Activated T-helper 17 cell treated with anti-CD3 and anti-CD28 coated beads, Interleukin-2, amount 50 U/mL, for 72 hours (primary cell): ENCODE data around the gene FNDC1. TPM values are rescaled to one million over a fixed set of nuclear protein-coding genes. Genes with fewer than 3 reads are reported as not detected.
A peak's percentile ranks its signal among the peaks of the same experiment; 100 is the strongest.

Experiments used
- ATAC-seq: fragments of 150-1000 bp; cut with Tn5 transposase; replicated peaks from 2 replicates; pipeline ENCODE4 v1.10.0; 2021; ENCODE audit warnings: mild to moderate bottlenecking, moderate library complexity
- H3K27ac Mint-ChIP-seq: one replicate; pipeline ENCODE4 v1.8.0; 2022; ENCODE audit warnings: mixed read lengths
- H3K27me3 Mint-ChIP-seq: one replicate; pipeline ENCODE4 v1.8.0; 2022; ENCODE audit warnings: mixed read lengths
- H3K36me3 Mint-ChIP-seq: one replicate; pipeline ENCODE4 v1.8.0; 2022; ENCODE audit warnings: low read depth, mild to moderate bottlenecking, mixed read lengths
- H3K4me1 Mint-ChIP-seq: one replicate; pipeline ENCODE4 v1.8.0; 2022; ENCODE audit warnings: mixed read lengths
- H3K4me3 Mint-ChIP-seq: one replicate; pipeline ENCODE4 v1.8.0; 2022; ENCODE audit warnings: mild to moderate bottlenecking, mixed read lengths
- H3K9me3 Mint-ChIP-seq: one replicate; pipeline ENCODE4 v1.8.0; 2022; ENCODE audit warnings: mixed read lengths
- total RNA-seq, 2 donors: library from RNA; stranded (reverse); gene quantifications; one replicate each; pipeline ENCODE4 v1.2.3, GENCODE V29; 2022

The FNDC1 gene
- total RNA-seq, 2 donors from 2014 or later = not detected

DNA sequence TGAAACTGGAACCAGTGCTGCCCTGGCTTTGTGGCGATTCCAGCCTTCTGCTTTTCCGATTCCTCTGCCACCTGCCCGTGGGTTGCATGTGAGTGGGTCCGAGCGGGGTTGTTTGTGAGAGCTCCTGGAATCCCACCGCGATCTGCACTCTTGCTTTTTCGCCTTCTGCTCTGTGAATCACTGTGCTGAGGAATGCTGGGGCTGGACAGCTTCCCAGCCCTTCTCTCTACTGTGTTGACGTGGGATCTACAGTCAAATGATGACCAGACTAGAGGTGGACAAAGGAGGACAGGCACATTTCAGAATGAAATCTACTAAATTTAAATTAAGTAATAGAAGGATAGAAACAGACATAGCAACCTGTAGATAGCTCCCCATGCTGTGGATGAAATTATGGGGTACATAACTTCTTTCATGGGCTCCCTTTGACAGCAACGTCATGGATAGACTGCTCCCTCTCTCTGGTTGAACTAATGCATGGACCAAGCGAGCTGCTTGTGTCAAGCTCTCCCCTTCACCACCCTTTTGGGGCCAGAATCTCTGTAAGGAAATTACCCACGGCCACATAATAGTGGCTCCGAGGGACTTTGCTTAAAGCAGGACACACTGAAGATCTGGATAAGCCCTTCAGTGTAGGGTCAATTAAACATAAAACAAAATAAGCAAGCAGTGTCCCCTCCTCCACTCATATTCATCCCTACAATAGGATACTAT lies 2.0 kb downstream of the FNDC1 start:
- Mint-ChIP-seq H3K9me3 (no peaks in the 10 kb centered on the region), H3K4me1 (peaks cover 8% of the 10 kb centered on the region), H3K27me3 (peaks cover 53% of the 10 kb centered on the region), H3K27ac (no peak overlapping the region), H3K36me3 (no peaks in the 10 kb centered on the region), H3K4me3 (peak overlapping the region; percentile 72)
- no peak for ATAC-seq

DNA sequence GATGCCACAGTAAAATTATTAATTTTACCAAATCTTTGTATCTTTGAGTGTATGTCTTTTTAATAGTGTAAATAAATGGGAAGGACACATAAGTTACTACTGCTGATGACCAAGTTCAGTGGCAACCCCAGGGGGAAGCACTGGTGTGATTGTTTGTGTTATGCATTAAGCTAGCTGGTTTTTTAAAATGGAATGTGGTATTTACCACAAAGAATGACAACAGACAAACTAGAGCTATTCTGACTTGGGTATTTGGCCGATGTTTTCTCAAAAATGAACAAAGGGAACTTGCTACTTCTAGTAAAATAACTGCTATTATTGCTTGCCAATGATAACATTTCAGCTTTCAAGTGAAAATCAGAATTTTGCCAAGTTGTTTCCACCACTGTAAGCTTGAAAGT lies 2.9 kb downstream of the FNDC1 start:
- Mint-ChIP-seq H3K36me3 (no peaks in the 10 kb centered on the region), H3K9me3 (no peaks in the 10 kb centered on the region), H3K4me3 (no peak overlapping the region), H3K4me1 (peaks cover 8% of the 10 kb centered on the region), H3K27ac (no peak overlapping the region), H3K27me3 (peaks cover 55% of the 10 kb centered on the region)
- no peak for ATAC-seq

DNA sequence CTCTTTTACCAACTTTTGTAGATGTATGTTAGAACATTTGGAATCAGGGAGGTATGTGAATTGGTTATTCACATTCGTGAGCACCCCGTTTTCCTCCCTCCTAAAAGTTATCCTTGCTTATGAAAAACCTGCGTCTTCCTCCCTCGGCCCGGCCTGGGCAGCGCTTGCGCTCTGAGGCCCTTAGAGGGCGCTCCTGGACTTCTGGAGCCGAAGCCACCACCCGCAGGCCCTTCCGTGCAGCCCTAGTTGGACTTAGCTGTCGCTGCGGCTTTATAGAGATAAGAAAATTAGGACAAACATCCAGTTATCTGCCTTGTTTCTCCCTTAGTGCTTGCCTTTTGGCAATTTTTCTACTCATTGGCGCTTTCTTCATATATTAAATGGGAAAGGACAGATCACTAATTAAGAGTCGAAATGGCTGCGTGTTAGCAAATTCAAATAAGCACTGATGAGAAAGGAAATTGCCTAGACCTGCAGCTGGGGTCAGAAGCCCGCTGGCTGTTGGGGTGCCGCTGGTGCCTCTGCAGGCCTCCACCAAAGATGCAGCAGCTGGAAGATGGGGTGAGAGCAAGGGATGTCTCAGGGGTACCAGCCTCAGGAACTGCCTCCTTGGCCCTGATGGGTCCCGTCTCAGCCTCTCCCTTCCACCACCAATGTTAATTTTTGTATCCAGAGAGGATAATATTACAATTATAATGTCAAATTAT lies 5.2 kb downstream of the FNDC1 start:
- ATAC-seq = peak; percentile 79
- Mint-ChIP-seq H3K27ac (no peak overlapping the region), H3K4me3 (peak overlapping the region; percentile 7), H3K4me1 (peaks cover 8% of the 10 kb centered on the region), H3K36me3 (no peaks in the 10 kb centered on the region), H3K9me3 (no peaks in the 10 kb centered on the region), H3K27me3 (peaks cover 42% of the 10 kb centered on the region)

DNA sequence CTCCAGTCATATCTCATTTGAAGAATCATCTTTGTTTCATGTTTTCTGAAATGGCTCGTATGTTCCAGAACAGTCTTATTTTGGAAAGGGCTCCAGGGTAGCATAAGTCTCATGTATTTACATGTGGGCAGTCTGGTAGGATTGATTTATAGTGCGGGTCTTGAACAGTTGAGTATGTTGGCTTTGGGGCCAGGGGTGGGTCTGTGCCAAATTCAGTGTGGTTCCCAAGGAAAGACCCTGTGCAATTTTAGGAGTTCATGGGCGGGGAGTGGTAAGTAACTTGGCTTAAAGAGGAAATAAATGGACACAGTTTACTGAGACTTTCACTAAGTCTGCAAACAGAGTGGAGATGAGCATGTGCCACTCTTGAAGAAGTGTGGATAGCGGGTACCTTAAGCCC lies 7.7 kb downstream of the FNDC1 start:
- Mint-ChIP-seq H3K36me3 (no peaks in the 10 kb centered on the region), H3K4me1 (peaks cover 14% of the 10 kb centered on the region), H3K27ac (no peak overlapping the region), H3K27me3 (peaks cover 22% of the 10 kb centered on the region), H3K4me3 (no peak overlapping the region), H3K9me3 (no peaks in the 10 kb centered on the region)
- no peak for ATAC-seq

DNA sequence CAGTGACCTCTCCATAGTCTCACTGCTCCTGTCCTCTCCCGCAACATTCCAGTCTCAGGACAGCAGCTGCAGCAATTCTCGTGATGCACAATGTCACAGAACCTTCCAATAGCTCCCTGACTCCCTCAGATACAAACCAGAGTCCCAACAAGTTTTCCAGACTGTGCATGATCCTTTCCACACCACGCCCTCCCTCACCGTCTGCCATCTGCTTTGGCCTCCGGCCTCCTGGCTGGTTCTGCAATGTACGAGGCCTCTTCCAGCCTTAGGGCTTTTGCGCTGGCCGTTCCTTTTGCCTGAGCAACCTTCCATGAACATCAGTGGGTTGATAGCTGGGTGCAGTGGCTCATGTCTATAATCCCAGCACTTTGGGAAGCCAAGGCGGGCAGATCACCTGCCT lies 9.6 kb downstream of the FNDC1 start:
- Mint-ChIP-seq H3K36me3 (no peaks in the 10 kb centered on the region), H3K27me3 (peaks cover 8% of the 10 kb centered on the region), H3K9me3 (no peaks in the 10 kb centered on the region), H3K27ac (no peak overlapping the region), H3K4me3 (no peak overlapping the region), H3K4me1 (peaks cover 16% of the 10 kb centered on the region)
- no peak for ATAC-seq

DNA sequence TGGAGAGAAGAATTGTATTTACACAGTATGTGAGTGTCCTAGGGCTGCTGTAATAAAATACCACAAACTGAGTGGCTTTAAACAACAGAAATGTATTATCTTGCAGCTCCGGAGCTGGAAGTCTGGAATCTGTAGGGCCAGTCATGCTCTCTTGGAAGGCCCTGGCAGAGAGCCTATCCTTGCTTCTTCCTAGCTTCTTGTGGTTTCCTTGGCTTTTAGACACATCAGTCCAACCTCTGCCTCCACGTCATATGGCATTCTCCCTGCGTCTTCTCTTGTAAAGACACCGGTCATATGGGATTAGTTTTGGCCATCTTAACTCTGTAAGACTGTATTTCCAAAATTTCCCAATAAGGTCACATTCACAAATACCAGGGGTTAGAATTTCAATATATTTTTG lies 10.8 kb downstream of the FNDC1 start:
- H3K9me3 Mint-ChIP-seq = no peaks in the 10 kb centered on the region
- no peak overlapping the region for H3K4me3 Mint-ChIP-seq
- peaks cover 4% of the 10 kb centered on the region for H3K27me3 Mint-ChIP-seq
- no peak overlapping the region for H3K27ac Mint-ChIP-seq
- ATAC-seq = no peak
- H3K4me1 Mint-ChIP-seq = peaks cover 12% of the 10 kb centered on the region
- no peaks in the 10 kb centered on the region for H3K36me3 Mint-ChIP-seq

DNA sequence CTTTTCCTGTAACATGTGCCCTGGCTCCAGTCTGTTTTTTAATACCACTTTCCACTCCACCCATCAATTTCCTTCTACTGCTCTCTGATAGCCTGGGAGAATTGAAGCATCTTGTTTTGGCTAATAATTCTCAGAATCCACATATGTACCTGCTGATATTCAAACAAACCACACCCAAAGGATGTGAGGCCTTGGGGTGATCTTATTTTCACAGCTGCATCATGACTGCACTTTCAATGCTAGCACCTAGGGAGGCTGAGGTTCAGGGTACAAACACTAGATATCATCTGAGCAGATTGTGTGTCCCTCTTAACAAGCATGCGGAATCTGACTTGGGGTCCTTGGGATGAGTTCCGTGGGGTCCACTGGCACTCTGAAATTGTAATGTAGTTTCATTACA lies 12.7 kb downstream of the FNDC1 start:
- H3K27me3 Mint-ChIP-seq = no peaks in the 10 kb centered on the region
- peak overlapping the region; percentile 21 for H3K27ac Mint-ChIP-seq
- H3K9me3 Mint-ChIP-seq = peaks cover 5% of the 10 kb centered on the region
- ATAC-seq = peak; percentile 55
- no peaks in the 10 kb centered on the region for H3K36me3 Mint-ChIP-seq
- H3K4me3 Mint-ChIP-seq = no peak overlapping the region
- H3K4me1 Mint-ChIP-seq = peaks cover 12% of the 10 kb centered on the region

DNA sequence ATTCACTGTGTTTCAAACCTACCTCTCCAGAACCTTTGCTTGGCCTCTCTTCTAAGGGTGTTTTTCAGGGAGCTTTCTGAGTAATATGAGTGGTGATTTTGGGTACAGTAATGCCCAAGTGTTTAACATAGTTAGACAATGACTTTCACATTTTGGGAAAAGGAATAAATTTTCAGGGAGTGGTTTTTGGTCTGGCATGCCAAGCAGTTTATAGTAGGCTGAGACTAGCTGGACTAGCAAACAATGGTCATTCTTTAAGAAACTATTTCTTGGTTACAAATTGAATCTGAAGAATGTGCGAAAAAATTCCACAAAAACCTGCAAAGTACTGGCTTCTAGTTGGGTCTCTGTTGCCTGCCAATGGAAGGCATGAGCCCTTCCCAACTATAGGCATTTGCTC lies 15.4 kb downstream of the FNDC1 start:
- no peak for ATAC-seq

DNA sequence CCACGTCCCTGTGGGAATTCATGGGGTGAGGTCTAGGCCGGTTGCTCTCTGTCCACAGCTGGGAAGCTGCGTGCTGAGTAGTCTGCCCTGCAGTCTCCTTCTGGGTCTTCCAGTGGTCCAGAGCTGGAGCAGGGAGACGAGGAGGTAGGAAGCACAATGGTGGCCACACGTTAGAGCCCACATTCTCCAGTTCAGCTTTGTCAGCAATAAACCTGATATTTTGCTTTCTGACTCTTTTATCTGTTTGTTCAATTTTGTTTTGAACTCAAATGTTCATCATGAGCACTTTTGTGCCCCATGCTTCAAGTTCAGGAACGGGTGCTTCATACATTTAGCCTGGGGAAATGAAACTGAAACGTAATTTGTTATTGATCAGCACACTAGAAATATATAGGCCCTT lies 21.3 kb downstream of the FNDC1 start:
- no peaks in the 10 kb centered on the region for H3K4me1 Mint-ChIP-seq
- H3K36me3 Mint-ChIP-seq = no peaks in the 10 kb centered on the region
- H3K9me3 Mint-ChIP-seq = peaks cover 5% of the 10 kb centered on the region
- H3K4me3 Mint-ChIP-seq = no peak overlapping the region
- ATAC-seq = no peak
- no peaks in the 10 kb centered on the region for H3K27me3 Mint-ChIP-seq
- H3K27ac Mint-ChIP-seq = no peak overlapping the region

More for the DNA sequence above, 15.4 kb downstream of the FNDC1 start:
- H3K27ac Mint-ChIP-seq = no peak overlapping the region
- H3K36me3 Mint-ChIP-seq = no peaks in the 10 kb centered on the region
- H3K4me3 Mint-ChIP-seq = no peak overlapping the region
- peaks cover 12% of the 10 kb centered on the region for H3K4me1 Mint-ChIP-seq
- no peaks in the 10 kb centered on the region for H3K27me3 Mint-ChIP-seq
- peaks cover 5% of the 10 kb centered on the region for H3K9me3 Mint-ChIP-seq

DNA sequence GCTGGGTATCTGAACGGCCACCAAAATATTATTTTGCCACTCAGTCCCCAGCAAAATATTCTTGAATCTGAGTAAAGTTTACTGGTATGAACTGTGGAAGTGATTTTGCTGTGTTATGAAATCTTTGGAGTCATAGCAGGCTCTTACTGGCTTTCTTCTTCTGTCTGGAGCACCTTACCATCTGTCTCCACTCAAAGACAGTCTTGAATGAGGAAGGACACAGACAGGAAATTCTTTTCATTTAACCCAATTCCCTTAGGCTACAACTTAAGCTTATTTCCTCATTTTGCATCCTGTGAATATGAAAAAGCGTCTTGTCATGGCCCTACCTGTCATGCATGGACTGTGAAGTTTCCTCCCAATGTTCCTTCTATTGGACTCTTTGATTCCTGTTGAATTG lies 24.7 kb downstream of the FNDC1 start:
- H3K4me3 Mint-ChIP-seq = no peak overlapping the region
- no peak overlapping the region for H3K27ac Mint-ChIP-seq
- no peaks in the 10 kb centered on the region for H3K27me3 Mint-ChIP-seq
- no peaks in the 10 kb centered on the region for H3K4me1 Mint-ChIP-seq
- H3K9me3 Mint-ChIP-seq = no peaks in the 10 kb centered on the region
- no peaks in the 10 kb centered on the region for H3K36me3 Mint-ChIP-seq
- ATAC-seq = no peak

DNA sequence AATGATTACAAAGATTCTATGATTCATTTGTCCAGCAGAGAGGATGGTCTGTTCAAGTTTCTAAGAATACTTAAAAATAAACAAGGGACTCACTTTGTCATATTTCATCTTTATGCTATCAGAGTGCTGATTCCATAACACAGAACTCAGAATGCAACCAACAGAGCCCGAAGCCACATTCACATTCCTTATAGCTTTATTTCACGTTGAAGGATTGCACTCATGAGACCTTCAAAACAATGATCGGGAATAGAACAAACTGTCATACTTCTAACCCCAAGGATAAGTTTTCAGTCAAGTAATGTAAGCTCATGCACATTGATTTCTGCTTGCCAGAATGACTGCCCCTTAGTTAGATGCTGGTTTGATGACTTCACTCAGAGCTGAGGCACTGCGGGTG lies 25.2 kb downstream of the FNDC1 start:
- H3K27ac Mint-ChIP-seq = no peak overlapping the region
- H3K27me3 Mint-ChIP-seq = no peaks in the 10 kb centered on the region
- no peak overlapping the region for H3K4me3 Mint-ChIP-seq
- ATAC-seq = no peak
- no peaks in the 10 kb centered on the region for H3K9me3 Mint-ChIP-seq
- no peaks in the 10 kb centered on the region for H3K4me1 Mint-ChIP-seq
- no peaks in the 10 kb centered on the region for H3K36me3 Mint-ChIP-seq

DNA sequence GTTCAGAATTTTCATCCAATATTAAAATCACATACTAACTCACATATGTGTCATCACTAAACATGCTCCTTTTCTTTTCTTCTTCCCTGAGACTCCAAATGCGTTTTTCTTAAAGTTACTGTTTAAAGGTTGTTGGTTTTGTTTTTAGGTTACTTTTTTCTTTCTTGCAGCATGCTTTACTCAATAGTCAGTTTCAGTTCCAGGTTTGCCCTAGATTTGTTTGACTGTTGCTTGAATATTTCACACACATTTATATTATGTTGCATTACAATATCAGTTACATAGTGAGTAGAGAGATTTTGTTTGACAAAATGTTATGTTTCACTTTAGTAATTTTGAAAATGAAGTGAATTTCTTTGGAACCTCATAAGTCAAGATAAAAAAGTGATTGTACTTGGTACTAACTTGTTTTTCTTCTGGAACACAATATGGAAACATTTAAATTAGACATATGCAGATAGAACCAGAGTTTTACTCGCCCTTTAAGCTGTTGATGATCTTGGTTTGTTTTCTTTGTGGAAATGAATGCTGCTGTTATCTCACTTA lies 27.3 kb downstream of the FNDC1 start:
- no peaks in the 10 kb centered on the region for H3K9me3 Mint-ChIP-seq
- peaks cover 8% of the 10 kb centered on the region for H3K27me3 Mint-ChIP-seq
- H3K36me3 Mint-ChIP-seq = no peaks in the 10 kb centered on the region
- H3K4me1 Mint-ChIP-seq = no peaks in the 10 kb centered on the region
- no peak for ATAC-seq
- H3K27ac Mint-ChIP-seq = no peak overlapping the region
- H3K4me3 Mint-ChIP-seq = no peak overlapping the region

DNA sequence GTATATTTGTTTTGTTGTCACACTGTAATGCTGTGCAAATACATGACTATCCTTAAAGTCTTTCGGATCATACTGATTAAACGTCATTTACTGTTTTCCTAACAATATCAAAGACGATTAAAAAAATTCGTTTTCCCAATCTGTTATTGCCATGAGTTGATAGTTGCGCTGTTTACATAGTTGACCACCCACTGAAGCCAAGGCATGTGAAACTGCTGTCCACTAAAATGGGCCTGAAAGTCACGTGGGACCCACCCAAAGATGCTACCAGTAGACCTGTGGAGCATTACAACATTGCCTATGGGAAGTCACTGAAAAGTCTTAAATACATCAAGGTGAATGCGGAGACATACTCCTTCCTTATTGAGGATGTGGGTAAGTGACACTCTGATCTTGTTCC lies 28.1 kb downstream of the FNDC1 start:
- Mint-ChIP-seq H3K4me1 (no peaks in the 10 kb centered on the region), H3K27ac (no peak overlapping the region), H3K4me3 (no peak overlapping the region), H3K36me3 (no peaks in the 10 kb centered on the region), H3K27me3 (peaks cover 8% of the 10 kb centered on the region), H3K9me3 (no peaks in the 10 kb centered on the region)
- no peak for ATAC-seq

DNA sequence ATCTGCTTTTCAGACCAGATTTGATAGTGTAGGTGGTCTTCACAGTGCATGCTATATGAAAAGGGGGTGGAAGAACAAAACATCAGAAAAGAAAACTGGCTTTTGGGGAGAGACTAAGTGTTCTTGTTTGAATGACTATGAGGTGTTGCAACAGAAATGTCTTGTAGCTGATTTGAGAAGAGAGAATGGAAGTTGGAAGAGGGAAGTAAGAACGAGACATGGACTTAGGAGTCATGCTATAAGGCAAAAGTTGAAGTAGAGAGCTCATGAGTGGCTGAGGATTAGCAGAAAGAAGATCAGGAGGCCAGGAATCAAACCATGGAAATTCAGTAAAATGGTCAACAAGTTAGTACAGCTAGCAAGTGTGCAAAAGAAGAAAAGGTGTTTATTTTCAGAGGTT lies 32.1 kb downstream of the FNDC1 start:
- Mint-ChIP-seq H3K4me3 (no peak overlapping the region), H3K27ac (no peak overlapping the region), H3K9me3 (no peaks in the 10 kb centered on the region), H3K27me3 (peaks cover 8% of the 10 kb centered on the region), H3K36me3 (no peaks in the 10 kb centered on the region), H3K4me1 (peaks cover 4% of the 10 kb centered on the region)
- no peak for ATAC-seq

DNA sequence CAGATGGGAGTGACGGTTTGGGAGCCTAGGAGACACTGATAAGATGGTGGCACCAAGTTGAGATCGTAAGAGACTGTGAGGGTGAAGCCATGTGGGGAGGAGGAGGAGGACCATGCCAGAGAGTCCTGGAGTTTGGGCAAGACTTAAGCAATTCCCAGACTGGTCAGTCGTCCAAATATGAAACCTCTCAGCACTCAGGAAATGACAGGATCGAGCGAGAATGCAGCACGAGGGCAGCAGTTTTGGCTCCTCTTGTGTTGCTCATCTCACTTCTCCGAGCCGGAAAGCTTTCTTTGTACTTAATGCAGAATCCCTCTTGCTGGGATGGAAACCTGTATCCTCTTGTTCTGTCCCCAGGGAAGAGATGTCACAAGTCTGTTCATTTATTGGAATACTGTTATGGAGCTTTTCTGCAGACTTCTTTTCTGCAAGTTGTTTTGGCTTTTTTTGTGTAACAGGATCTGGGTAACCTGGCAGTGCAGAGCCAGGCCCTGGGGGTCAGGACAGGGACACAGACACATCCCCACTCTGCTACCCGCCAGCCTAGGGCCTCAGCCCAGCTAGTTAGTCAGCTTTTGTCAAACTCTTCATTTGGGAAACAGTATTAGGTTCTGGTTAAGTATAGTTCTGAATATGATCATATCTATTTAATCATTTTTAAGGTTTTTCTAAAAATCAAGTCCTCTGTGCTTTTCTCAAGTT lies 34.3 kb downstream of the FNDC1 start:
- Mint-ChIP-seq H3K4me1 (peaks cover 4% of the 10 kb centered on the region), H3K9me3 (no peaks in the 10 kb centered on the region), H3K27me3 (peaks cover 8% of the 10 kb centered on the region), H3K4me3 (no peak overlapping the region), H3K36me3 (no peaks in the 10 kb centered on the region), H3K27ac (no peak overlapping the region)
- no peak for ATAC-seq
